Measurements from ENCODE around the gene SPATA6L. TPM values are rescaled to one million over a fixed set of nuclear protein-coding genes. Genes with fewer than 3 reads are reported as not detected.

The SPATA6L gene
- total and polyA plus RNA-seq, 10 of the 15 experiments (the other 5 are each of a cell fraction or from before 2014, with no cell fraction given) = 0.37 to 1.6 (median 0.91) TPM

DNA sequence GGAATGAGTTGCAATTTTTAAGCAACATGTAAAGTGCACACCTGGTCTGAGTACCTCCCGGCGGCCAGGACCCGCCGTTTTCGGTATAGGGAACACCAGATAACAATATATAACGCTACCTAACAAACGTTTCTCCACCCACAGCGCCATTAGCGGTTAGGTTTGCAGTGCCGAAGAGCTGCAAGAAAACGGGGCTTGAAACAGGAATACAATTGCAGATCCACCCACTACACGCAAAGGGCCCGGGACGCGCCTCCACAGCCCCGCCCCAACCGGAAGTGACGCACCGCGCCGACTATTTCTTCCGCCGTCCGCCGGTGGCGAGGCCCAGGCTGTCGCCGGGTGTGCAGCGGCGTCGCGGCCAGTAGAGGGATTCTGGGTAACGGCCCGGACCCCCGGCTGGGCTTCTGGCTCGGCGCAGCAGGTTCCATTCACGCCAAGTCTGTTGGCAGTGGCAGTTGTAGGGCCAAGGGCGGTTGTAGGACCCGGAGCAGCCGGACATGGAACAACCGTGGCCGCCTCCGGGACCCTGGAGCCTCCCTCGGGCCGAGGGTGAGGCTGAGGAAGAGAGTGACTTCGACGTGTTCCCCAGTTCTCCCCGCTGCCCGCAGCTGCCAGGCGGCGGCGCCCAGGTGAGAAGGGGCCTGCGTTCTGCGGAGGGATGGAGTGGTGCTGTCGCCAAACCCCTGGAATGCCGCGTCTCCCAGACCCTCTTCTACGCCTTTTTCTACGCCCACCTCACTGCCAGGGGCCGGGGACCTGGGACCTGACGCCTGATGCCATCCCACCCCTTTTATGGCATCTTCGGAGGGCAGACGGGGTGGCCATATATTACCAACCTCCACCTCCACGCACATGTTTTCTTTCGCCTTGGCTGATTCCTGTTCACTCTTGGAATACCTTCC lies 13.2 kb upstream of the SPATA6L start, which contains the start of gene CDC37L1 (continued):
- TF ChIP-seq, protein P1, sequence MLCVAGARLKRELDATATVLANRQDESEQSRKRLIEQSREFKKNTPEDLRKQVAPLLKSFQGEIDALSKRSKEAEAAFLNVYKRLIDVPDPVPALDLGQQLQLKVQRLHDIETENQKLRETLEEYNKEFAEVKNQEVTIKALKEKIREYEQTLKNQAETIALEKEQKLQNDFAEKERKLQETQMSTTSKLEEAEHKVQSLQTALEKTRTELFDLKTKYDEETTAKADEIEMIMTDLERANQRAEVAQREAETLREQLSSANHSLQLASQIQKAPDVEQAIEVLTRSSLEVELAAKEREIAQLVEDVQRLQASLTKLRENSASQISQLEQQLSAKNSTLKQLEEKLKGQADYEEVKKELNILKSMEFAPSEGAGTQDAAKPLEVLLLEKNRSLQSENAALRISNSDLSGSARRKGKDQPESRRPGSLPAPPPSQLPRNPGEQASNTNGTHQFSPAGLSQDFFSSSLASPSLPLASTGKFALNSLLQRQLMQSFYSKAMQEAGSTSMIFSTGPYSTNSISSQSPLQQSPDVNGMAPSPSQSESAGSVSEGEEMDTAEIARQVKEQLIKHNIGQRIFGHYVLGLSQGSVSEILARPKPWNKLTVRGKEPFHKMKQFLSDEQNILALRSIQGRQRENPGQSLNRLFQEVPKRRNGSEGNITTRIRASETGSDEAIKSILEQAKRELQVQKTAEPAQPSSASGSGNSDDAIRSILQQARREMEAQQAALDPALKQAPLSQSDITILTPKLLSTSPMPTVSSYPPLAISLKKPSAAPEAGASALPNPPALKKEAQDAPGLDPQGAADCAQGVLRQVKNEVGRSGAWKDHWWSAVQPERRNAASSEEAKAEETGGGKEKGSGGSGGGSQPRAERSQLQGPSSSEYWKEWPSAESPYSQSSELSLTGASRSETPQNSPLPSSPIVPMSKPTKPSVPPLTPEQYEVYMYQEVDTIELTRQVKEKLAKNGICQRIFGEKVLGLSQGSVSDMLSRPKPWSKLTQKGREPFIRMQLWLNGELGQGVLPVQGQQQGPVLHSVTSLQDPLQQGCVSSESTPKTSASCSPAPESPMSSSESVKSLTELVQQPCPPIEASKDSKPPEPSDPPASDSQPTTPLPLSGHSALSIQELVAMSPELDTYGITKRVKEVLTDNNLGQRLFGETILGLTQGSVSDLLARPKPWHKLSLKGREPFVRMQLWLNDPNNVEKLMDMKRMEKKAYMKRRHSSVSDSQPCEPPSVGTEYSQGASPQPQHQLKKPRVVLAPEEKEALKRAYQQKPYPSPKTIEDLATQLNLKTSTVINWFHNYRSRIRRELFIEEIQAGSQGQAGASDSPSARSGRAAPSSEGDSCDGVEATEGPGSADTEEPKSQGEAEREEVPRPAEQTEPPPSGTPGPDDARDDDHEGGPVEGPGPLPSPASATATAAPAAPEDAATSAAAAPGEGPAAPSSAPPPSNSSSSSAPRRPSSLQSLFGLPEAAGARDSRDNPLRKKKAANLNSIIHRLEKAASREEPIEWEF (IDR thresholded peaks at IDR 0.05; ENCODE audit: insufficient replicate concordance, low read depth, low read length) = no peak
- TF ChIP-seq ETV6 (conservative IDR thresholded peaks at IDR 0.05 in 1 of 2, IDR thresholded peaks at IDR 0.05 in 1 of 2; ENCODE audit: borderline replicate concordance in 1 of 2, low read depth in 1 of 2) (no peak; a peak in 1 of 4 replicates), NFIC (IDR thresholded peaks at IDR 0.05; ENCODE audit: low read depth, low read length) (no peak), MEF2B (IDR thresholded peaks at IDR 0.05; ENCODE audit: partially characterized antibody, poor library complexity, severe bottlenecking) (no peak), LARP7 (IDR thresholded peaks at IDR 0.05) (peak; percentile 76; the same call in 1 of the 2 replicates), RBBP5 (conservative IDR thresholded peaks at IDR 0.05) (no peak), PAX5 (IDR thresholded peaks at IDR 0.05; ENCODE audit: borderline replicate concordance, low read depth, low read length) (peak; percentile 59; the same call in 1 of the 2 replicates), ZNF24 (IDR thresholded peaks at IDR 0.05) (no peak), GABPA (IDR thresholded peaks at IDR 0.05; ENCODE audit: low read depth) (peak; percentile 87), ASH2L (IDR thresholded peaks at IDR 0.05; ENCODE audit: borderline replicate concordance, low read depth) (0 out of 2 replicates have a peak, but pooled peaks have one; percentile 66), SRF (IDR thresholded peaks at IDR 0.05; ENCODE audit: low read depth in 2 of 2, low read length in 2 of 2) (0 out of 4 replicates have a peak, but pooled peaks have one; percentile 7 to 19), SIX5 (IDR thresholded peaks at IDR 0.05; ENCODE audit: low read depth, low read length, severe bottlenecking) (peak; percentile 15), JUND (IDR thresholded peaks at IDR 0.05; ENCODE audit: low read depth, low read length) (no peak), ZZZ3 (IDR thresholded peaks at IDR 0.05; ENCODE audit: control insufficient read depth, insufficient read length, low read depth) (no peak)
- TF ChIP-seq, protein P2, sequence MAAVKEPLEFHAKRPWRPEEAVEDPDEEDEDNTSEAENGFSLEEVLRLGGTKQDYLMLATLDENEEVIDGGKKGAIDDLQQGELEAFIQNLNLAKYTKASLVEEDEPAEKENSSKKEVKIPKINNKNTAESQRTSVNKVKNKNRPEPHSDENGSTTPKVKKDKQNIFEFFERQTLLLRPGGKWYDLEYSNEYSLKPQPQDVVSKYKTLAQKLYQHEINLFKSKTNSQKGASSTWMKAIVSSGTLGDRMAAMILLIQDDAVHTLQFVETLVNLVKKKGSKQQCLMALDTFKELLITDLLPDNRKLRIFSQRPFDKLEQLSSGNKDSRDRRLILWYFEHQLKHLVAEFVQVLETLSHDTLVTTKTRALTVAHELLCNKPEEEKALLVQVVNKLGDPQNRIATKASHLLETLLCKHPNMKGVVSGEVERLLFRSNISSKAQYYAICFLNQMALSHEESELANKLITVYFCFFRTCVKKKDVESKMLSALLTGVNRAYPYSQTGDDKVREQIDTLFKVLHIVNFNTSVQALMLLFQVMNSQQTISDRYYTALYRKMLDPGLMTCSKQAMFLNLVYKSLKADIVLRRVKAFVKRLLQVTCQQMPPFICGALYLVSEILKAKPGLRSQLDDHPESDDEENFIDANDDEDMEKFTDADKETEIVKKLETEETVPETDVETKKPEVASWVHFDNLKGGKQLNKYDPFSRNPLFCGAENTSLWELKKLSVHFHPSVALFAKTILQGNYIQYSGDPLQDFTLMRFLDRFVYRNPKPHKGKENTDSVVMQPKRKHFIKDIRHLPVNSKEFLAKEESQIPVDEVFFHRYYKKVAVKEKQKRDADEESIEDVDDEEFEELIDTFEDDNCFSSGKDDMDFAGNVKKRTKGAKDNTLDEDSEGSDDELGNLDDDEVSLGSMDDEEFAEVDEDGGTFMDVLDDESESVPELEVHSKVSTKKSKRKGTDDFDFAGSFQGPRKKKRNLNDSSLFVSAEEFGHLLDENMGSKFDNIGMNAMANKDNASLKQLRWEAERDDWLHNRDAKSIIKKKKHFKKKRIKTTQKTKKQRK (IDR thresholded peaks at IDR 0.05; ENCODE audit: low read depth, low read length) = no peak
- TF ChIP-seq, protein P3, sequence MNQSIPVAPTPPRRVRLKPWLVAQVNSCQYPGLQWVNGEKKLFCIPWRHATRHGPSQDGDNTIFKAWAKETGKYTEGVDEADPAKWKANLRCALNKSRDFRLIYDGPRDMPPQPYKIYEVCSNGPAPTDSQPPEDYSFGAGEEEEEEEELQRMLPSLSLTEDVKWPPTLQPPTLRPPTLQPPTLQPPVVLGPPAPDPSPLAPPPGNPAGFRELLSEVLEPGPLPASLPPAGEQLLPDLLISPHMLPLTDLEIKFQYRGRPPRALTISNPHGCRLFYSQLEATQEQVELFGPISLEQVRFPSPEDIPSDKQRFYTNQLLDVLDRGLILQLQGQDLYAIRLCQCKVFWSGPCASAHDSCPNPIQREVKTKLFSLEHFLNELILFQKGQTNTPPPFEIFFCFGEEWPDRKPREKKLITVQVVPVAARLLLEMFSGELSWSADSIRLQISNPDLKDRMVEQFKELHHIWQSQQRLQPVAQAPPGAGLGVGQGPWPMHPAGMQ (IDR thresholded peaks at IDR 0.05; ENCODE audit: borderline replicate concordance) = no peak
- TF ChIP-seq, protein P4, sequence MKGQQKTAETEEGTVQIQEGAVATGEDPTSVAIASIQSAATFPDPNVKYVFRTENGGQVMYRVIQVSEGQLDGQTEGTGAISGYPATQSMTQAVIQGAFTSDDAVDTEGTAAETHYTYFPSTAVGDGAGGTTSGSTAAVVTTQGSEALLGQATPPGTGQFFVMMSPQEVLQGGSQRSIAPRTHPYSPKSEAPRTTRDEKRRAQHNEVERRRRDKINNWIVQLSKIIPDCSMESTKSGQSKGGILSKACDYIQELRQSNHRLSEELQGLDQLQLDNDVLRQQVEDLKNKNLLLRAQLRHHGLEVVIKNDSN (IDR thresholded peaks at IDR 0.05; ENCODE audit: borderline replicate concordance, extremely low read length, insufficient read depth, low read depth, low read length) = no peak

Measured in GM12878 (cell line).